AG09319 (cell line): Measurements from ENCODE around the gene SCAPER.
"Not testable (repeated sequence)": the region's sequence is repeated elsewhere in the genome, so short reads cannot be mapped to it uniquely, and the experiment has no call there.

Experiments used
- DNase-seq: peaks from one replicate; pipeline ENCODE4 v3.0.0-alpha.2; 2010; ENCODE audit warnings: low read depth; ENCODE audit errors: extremely low read depth
- CTCF ChIP-seq: IDR thresholded peaks from 2 replicates; pipeline ENCODE4 v1.5.1; 2011; ENCODE audit warnings: low read depth, mild to moderate bottlenecking, inconsistent platforms, low read length, moderate library complexity

SCAPER gene

DNA sequence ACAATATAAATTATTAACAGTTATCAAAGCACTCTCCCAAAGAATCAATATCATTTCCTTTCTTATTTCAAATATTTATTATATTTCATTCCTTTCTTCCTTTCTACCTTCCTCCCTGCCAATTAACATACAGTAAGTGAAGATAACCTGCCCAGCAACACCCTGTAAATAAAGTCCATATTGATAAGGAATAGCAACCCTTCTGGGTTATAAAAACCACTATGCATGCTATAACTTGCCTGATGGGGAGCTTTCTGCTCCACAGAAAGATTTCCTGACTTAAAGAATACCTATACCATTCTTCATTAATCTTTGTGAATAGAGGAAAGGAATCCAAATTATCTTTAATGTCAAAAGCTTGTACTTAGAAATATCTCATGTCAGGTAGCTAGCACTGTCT lies 402.0 kb downstream of the SCAPER start:
- TF ChIP-seq CTCF: no peak
- DNase-seq: no peak

- TF ChIP-seq CTCF: no peak
Measured at GRCh38 chr15:76502678-76503077, 402.5 kb downstream of the SCAPER start.

DNA sequence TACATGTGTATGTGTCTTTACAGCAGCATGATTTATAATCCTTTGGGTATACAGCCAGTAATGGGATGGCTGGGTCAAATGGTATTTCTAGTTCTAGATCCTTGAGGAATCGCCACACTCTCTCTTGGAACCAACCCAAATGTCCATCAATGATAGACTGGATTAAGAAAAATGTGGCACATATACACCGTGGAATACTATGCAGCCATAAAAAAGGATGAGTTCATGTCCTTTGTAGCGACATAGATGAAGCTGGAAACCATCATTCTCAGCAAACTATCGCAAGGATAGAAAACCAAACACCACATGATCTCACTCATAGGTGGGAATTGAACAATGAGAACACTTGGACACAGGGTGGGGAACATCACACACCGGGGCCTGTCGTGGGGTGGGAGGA lies 403.0 kb downstream of the SCAPER start:
- not testable (repeated sequence) for DNase-seq

More at GRCh38 chr15:76502678-76503077, 402.5 kb downstream of the SCAPER start:
- no peak for DNase-seq

DNA sequence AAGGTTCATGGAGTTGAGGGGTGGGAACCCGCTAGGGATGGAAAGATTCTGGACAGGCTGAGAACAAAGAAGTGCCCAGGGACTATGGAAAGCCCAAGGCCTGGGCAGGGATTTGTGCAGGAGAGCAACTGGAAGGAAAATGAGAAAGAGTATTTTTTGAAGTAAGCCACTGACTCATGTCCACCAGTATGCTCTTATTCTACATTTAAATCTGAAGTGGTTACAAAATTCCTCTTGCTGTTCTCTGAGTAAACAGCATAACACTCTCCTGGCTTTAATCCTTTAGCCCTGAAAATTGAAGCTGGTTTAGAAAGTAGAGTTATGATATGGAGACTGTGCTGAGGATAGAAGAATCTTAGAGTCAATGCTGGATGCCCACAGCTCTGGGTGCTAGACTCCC lies 403.4 kb downstream of the SCAPER start:
- DNase-seq: no peak
- no peak for TF ChIP-seq CTCF

DNA sequence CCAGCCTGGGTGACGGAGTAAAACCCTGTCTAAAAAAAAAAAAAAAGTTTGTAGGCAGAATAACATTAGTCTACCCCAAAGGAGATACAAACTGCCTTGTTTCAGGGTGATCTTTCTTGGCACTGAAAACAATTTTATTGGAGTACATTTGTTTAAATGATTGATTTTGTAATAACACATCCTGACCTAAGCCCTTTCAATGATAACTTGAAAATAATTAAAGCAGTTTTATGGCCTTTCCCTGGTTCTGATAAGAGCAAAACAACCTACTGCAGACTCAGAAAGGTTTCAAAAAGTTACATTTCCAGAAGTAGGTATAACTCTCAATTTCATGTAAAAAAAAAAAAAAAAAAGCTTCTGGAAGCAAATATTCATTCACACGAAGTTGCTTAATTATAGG lies 404.1 kb downstream of the SCAPER start:
- no peak for TF ChIP-seq CTCF
- no peak for DNase-seq

GRCh38 chr15:76495487-76495886 lies 409.7 kb downstream of the SCAPER start:
- DNase-seq: no peak
- TF ChIP-seq CTCF: no peak

DNA sequence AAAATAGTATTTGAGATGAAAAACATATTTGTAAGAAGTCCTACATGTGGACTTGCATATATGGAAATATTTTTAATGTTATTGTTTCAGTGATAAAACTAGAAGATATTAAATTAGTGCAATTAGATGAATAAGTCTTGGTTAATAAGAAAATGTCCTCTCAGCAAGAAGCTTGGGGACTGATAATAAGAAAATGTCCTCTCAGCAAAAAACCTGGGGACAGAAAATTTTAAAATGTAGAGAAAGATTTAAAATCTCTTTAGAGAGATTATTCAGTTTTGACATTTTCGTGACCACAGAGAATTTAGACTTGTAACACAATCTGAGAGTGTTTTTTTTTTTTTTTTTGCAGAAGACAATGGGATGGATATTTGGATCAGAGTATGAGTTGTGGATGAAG lies 412.6 kb downstream of the SCAPER start:
- no peak for TF ChIP-seq CTCF
- DNase-seq: no peak

DNA sequence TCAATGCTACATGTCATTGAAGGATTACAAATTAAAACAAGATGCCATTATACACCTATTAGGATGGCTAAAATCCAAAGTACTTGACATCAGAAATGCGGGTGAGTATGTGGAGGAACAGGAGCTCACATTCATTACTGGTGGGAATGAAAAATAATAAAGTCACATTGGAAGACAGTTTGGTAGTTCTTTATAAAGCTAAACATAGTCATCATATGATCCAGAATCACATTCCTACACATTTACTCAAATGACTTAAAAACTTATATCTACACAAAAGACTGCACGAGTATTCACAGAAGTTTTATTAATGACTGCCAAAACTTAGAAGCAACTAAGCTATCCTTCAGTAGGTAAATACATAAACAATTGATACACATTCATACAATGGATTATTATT lies 421.4 kb downstream of the SCAPER start:
- DNase-seq: no peak
- no peak for TF ChIP-seq CTCF
